GM12878 (cell line): ENCODE results near the gene ANAPC2. TPM values are rescaled to one million over a fixed set of nuclear protein-coding genes. Genes with fewer than 3 reads are reported as not detected.

Experiments
- ATAC-seq: fragments of 200-7000 bp; cut with Tn5 transposase; 3 replicates; pipeline ENCODE4 v1.9.1; 2020; ENCODE audit warnings: mild to moderate bottlenecking, moderate library complexity
- BruUV-seq: library from RNA; stranded (reverse); fragments of 400-500 nt; replicated peaks from 2 replicates; lab custom pipeline; 2021; lab: Mats Ljungman, UMichigan
- CTCF ChIA-PET: fragments of 300-600 bp; sonication (Branson Sonifier 250); formaldehyde crosslinking; extraction: SDS; loops from one replicate; lab custom pipeline; 2021; ENCODE audit warnings: inconsistent platforms; lab: Yijun Ruan, JAX
- POLR2A ChIA-PET: fragments of 350-600 bp; formaldehyde crosslinking; extraction: SDS; loops from one replicate; lab custom pipeline; 2021; ENCODE audit warnings: inconsistent platforms; lab: Charles Lee
- RAD21 ChIA-PET: fragments of 300-600 bp; sonication (Branson Sonifier 250); formaldehyde crosslinking; loops from one replicate; lab custom pipeline; 2023; ENCODE audit warnings: antibody characterized with exemption; ENCODE audit not compliant: unreplicated experiment; lab: Charles Lee
- SMC1A ChIA-PET: fragments of 300-600 bp; sonication (Branson Sonifier 250); formaldehyde crosslinking; loops from one replicate; lab custom pipeline; 2023; ENCODE audit not compliant: unreplicated experiment, uncharacterized antibody; lab: Charles Lee
- DNase-seq: peaks from one replicate; pipeline ENCODE4 v3.0.0-alpha.2; 2011; ENCODE audit warnings: low read depth, low spot score
- FAIRE-seq: peaks from 3 replicates; lab custom pipeline; 2011; peaks lifted over from hg19 to GRCh38; lab: Jason Lieb, UNC
- H2AFZ ChIP-seq: 2 replicates; pipeline ENCODE4 v1.6.0; 2011; ENCODE audit warnings: low read depth, low read length, control low read depth; ENCODE audit not compliant: control insufficient read depth
- H3K27ac ChIP-seq: 2 replicates; pipeline ENCODE4 v1.5.1; 2011; ENCODE audit warnings: control low read depth; ENCODE audit not compliant: control insufficient read depth, insufficient read depth
- H3K27me3 ChIP-seq, 2 experiments: replicated peaks in 1 of 2; 2 replicates each; pipeline versions ENCODE4 v1.6.0 to v1.6.1; 2011; ENCODE audit warnings: low read length in 1 of 2; ENCODE audit not compliant: control insufficient read depth in 2 of 2, insufficient read depth in 2 of 2
- H3K36me3 ChIP-seq, 2 experiments: 2 replicates each; pipeline ENCODE4 v1.5.1; 2011; ENCODE audit warnings: low read length in 1 of 2; ENCODE audit not compliant: control insufficient read depth in 2 of 2, insufficient read depth in 2 of 2
- H3K4me1 ChIP-seq: 2 replicates; pipeline ENCODE4 v1.6.1; 2011; ENCODE audit warnings: mild to moderate bottlenecking, low read length, moderate library complexity, mixed read lengths; ENCODE audit not compliant: control insufficient read depth, insufficient read depth
- H3K4me2 ChIP-seq: 2 replicates; pipeline ENCODE4 v1.6.0; 2011; ENCODE audit warnings: control low read depth; ENCODE audit not compliant: control insufficient read depth, insufficient read depth
- H3K4me3 ChIP-seq: fragments of 200-600 bp; sonication (generic); 2 replicates; pipeline ENCODE4 v1.5.1; 2016
- H3K79me2 ChIP-seq: 2 replicates; pipeline ENCODE4 v1.6.0; 2011; ENCODE audit warnings: low read length; ENCODE audit not compliant: control insufficient read depth, insufficient read depth
- H3K9ac ChIP-seq: 2 replicates; pipeline ENCODE4 v1.8.0; 2011; ENCODE audit warnings: low read length, control low read depth, mixed read lengths; ENCODE audit not compliant: control insufficient read depth, insufficient read depth
- H3K9me3 ChIP-seq: replicated peaks from 3 replicates; pipeline ENCODE4 v1.5.1; 2011; ENCODE audit warnings: mild to moderate bottlenecking, low read length; ENCODE audit not compliant: control insufficient read depth, insufficient read depth
- H4K20me1 ChIP-seq: 2 replicates; pipeline ENCODE4 v1.6.0; 2011; ENCODE audit not compliant: control insufficient read depth, insufficient read depth
- CEBPZ ChIP-seq: fragments of 150-350 bp; IDR thresholded peaks from 2 replicates; pipeline ENCODE4 v1.6.1; 2016; ENCODE audit warnings: low read depth, low read length
- FOS ChIP-seq: IDR thresholded peaks from 3 replicates; pipeline ENCODE4 v1.6.1; 2011; ENCODE audit warnings: borderline replicate concordance; ENCODE audit not compliant: insufficient read length; ENCODE audit errors: extremely low read depth
- SIN3A ChIP-seq: IDR thresholded peaks from 2 replicates; pipeline ENCODE4 v1.6.1; 2012; ENCODE audit warnings: low read depth, low read length, improper control_type of control experiment
- ZNF687 ChIP-seq: fragments of 450-650 bp; IDR thresholded peaks from 2 replicates; pipeline ENCODE4 v1.6.1; 2017; ENCODE audit warnings: mild to moderate bottlenecking, moderate library complexity
- WGBS: methylation state at CpG from one replicate; pipeline ENCODE4 v1.1.6; 2016; ENCODE audit warnings: low lambda C conversion rate; ENCODE audit not compliant: insufficient replicate concordance, insufficient coverage; ENCODE audit errors: missing lambda C conversion rate; 5-methylcytosine and 5-hydroxymethylcytosine counted together
- in situ Hi-C: fragments of 300-500 bp; cut with MboI; formaldehyde crosslinking; loops from 9 replicates; pipeline ENCODE4 v1.14.3; 2018; ENCODE audit warnings: mixed read lengths
- intact Hi-C: fragments of 100-400 bp; cut with micrococcal nuclease; formaldehyde crosslinking; loops from one replicate; pipeline ENCODE4 v1.14.2; 2022; ENCODE audit not compliant: unreplicated experiment
- polyA plus RNA-seq, 11 experiments: library from polyadenylated mRNA; depleted of rRNA in 4 of 11; unstranded in 6 of 11; stranded (reverse) in 5 of 11; fragments of >200 nt; fragmentation: Nextera tagmentation in 4 of 11; fragmentation: Illumina TruSeq in 1 of 11; extraction: Ambion mirVana in 4 of 11; extraction: Trizol in 1 of 11; gene quantifications; 1 replicate in 1 of 11; 2 replicates in 10 of 11; pipeline versions ENCODE4 v1.2.1 to v1.2.3, GENCODE V29; 2011 to 2016; ENCODE audit warnings: inconsistent platforms in 2 of 11, missing spikeins in 2 of 11, low read depth in 1 of 11
- total RNA-seq, 4 experiments: library from RNA; depleted of rRNA in 3 of 4; stranded (reverse); fragments of >200 nt in 3 of 4; fragmentation: Illumina TruSeq in 1 of 4; extraction: Trizol in 1 of 4; gene quantifications; 2 replicates each; pipeline versions ENCODE4 v1.2.1 to v1.2.3, GENCODE V29; 2013 to 2021
- TF ChIP-seq, protein P1 (sequence below): fragments of 450-650 bp; IDR thresholded peaks from 2 replicates; pipeline ENCODE4 v1.6.1; 2016; ENCODE audit warnings: mild to moderate bottlenecking

Gene ANAPC2
- total and polyA plus RNA-seq, 10 of the 15 experiments (the other 5 are each of a cell fraction or from before 2014, with no cell fraction given) = 0.03 to 65.2 (median 20.5) TPM

GRCh38 chr9:137204731-137205125, 16.4 kb upstream of the ANAPC2 start:
- H3K9me3 ChIP-seq = no peaks in the 10 kb centered on the region
- ATAC-seq = no peak
- intact Hi-C loops = no loop called here
- WGBS = 7% methylated on average over 21 of the region's 21 CpGs
- H3K36me3 ChIP-seq = 0 out of 4 replicates have a peak, but pooled peaks cover 0 to 4% of the 10 kb centered on the region in 2 experiments
- H3K27ac ChIP-seq = peak overlapping the region; percentile 75
- ChIA-PET SMC1A (interaction anchor here (1.4 to 4.6 kb wide), 2 partner anchors 17 to 19 kb away, joined by 5 to 18 read pairs; partner anchors contain the start of genes ANAPC2, CYSRT1, RNF208 and SSNA1), POLR2A (interaction anchor here (1.5 to 8.0 kb wide), 7 partner anchors 16 to 135 kb away, joined by 4 to 68 read pairs (median 6); partner anchors contain the start of genes CYSRT1, MAN1B1, NELFB and RNF208)
- no peak overlapping the region for H2AFZ ChIP-seq
- peaks cover 38% of the 10 kb centered on the region for H3K4me1 ChIP-seq
- in situ Hi-C loops = no loop called here
- no peaks in the 10 kb centered on the region for H4K20me1 ChIP-seq
- no TSS peak for BruUV-seq
- H3K9ac ChIP-seq = peak overlapping the region; percentile 98
- no peaks in the 10 kb centered on the region for H3K27me3 ChIP-seq
- TF ChIP-seq ZNF687 = no peak
- no peak for TF ChIP-seq CEBPZ
- no peak for TF ChIP-seq FOS
- no peak for TF ChIP-seq SIN3A
- TF ChIP-seq, protein P1, sequence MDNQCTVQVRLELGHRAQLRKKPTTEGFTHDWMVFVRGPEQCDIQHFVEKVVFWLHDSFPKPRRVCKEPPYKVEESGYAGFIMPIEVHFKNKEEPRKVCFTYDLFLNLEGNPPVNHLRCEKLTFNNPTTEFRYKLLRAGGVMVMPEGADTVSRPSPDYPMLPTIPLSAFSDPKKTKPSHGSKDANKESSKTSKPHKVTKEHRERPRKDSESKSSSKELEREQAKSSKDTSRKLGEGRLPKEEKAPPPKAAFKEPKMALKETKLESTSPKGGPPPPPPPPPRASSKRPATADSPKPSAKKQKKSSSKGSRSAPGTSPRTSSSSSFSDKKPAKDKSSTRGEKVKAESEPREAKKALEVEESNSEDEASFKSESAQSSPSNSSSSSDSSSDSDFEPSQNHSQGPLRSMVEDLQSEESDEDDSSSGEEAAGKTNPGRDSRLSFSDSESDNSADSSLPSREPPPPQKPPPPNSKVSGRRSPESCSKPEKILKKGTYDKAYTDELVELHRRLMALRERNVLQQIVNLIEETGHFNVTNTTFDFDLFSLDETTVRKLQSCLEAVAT = 0 out of 2 replicates have a peak, but pooled peaks have one; percentile 50
- TF ChIP-seq, all 136 proteins: peak for 1
- DNase-seq (no peak), FAIRE-seq (no peak)
- peak overlapping the region; percentile 95 for H3K4me3 ChIP-seq
- H3K79me2 ChIP-seq = peaks cover 45% of the 10 kb centered on the region
- RAD21 ChIA-PET = interaction anchor here (1.1 to 1.6 kb wide), 4 partner anchors 15 to 18 kb away, joined by 3 to 9 read pairs (median 4); partner anchors contain the start of genes RNF208 and SSNA1
- peak overlapping the region; percentile 70 for H3K4me2 ChIP-seq
- CTCF ChIA-PET = interaction anchor here (0.9 to 1.9 kb wide), 5 partner anchors 12 to 137 kb away, joined by 3 to 10 read pairs (median 5); partner anchors contain the start of genes RNF224 and SSNA1
